ENCODE results near the gene CYP27A1.
"Not testable (repeated sequence)": the region's sequence is repeated elsewhere in the genome, so short reads cannot be mapped to it uniquely, and the experiment has no call there.

Gene CYP27A1

DNA sequence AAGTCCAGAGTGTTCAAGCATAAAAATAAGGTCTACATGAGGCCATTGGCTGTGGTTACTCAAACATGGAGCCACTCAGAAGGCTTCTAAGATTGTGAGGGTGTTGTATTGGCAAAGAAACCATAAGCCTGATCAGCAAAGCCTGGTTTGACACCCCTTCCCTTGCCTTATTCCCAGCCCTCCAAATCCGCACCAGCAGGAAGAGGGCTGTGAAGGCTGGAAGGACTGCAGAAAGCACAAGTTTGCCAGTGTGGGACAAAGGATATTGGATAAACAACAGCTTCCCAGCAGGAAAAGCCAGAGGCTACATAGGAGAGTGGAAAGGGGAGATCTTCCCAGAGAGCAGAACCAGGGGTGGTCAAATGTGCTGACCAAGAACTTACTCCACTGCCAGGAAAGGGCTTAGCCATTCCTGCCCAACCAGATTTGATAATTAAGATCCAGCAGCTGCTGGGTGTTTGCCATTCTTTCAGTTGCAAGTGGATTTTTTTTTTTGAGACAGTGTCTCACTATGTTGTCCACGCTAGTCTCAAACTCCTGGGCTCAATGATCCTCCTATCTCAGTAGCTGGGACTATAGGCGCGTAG is 51.2 kb downstream of the CYP27A1 start:
- DNase-seq = no peak

DNA sequence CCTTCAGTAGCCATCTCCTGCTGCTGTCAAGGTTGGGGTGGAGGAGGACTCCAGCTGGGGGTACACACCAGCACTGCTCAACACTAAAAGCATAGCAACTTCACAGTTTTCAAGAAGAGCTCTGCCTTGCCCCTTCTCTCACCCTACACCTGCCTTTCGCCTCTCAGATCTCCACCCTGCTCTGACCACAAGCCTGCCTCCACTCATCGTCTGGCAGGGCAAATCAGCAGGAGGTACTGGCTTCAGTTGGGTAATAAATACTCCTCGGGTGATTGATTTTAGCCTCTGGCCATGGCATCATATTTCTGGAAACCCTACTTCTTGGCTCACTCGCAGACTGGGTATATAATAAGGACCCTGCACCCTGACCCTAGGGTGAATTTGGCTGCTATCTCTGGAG is 52.7 kb downstream of the CYP27A1 start:
- no peak for DNase-seq

DNA sequence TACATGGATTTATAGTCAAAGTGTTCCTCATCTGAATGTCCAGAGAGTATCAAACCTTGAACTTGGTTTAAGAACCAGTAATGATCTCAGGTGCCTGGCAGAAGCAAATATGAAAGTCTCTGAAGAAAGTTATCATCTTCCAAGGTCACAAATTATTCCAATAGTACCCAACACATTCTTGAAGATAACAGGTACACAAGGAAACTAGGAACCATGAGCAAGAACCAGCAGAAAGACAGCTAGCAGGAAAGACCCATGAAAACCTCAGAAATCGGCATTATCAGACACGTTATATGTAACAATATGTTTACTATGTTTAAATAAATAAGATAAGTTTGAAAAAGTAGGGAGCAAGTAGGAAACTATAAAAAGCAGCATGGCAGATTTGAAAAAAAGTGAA is 55.5 kb downstream of the CYP27A1 start:
- no peak for DNase-seq

DNA sequence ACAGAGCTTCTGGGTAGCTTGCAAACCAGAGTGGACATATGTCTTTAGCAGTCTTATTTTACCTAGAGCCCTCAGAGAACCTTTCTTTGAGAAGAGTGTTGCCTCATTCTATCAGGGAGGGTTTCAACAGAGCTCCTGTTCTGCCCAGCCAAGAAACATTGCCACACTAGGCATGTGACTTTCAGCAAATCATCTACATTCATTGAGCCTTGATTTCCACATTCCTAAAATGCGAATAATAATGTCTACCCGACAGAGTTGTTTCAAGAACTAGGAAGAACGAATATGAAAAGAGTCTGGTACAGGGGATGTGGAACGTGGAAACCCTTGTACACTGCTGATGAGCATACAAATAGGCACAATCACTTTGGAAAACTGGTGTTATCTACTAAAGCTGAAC is 57.5 kb downstream of the CYP27A1 start:
- no peak for DNase-seq

DNA sequence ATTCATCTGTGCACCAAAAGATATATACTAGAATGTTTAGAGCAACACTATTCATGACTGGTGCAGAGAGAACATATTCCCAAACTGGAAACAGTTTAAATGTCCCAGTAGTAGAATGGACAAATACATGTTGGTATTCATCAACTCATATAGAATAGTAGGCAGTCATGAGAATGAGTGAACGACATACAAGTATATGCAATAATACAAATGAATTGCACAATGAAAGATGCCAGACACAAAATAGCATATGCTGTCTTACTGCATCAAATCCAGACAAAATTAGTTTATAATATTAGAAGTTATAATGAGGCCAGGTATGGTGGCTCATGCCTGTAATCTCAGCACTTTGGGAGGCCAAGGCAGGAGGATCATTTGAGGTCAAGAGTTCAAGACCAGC is 57.9 kb downstream of the CYP27A1 start:
- no peak for DNase-seq

DNA sequence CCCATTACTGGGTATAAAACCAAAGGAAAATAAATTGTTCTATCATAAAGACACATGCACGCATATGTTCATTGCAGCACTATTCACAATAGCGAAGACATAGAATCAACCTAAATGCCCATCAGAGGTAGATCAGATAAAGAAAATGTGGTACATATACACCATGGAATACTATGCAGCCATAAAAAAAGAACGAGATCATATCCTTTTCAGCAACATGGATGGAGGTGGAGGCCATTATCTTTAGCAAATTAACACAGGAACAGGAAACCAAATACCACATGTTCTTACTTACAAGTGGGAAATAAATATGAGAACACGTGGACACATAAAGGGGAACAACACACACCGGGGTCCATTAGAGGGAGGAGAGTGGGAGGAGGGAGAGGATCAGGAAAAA is 62.4 kb downstream of the CYP27A1 start:
- not testable (repeated sequence) for DNase-seq

DNA sequence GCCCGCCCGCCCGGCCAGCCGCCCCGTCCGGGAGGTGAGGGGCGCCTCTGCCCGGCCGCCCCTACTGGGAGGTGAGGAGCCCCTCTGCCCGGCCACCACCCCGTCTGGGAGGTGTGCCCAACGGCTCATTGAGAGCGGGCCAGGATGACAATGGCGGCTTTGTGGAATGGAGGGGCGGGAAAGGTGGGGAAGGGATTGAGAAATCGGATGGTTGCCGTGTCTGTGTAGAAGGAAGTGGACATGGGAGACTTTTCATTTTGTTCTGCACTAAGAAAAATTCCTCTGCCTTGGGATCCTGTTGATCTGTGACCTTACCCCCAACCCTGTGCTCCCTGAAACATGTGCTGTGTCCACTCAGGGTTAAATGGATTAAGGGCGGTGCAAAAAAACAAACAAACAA is 65.0 kb downstream of the CYP27A1 start:
- DNase-seq = not testable (repeated sequence)

DNA sequence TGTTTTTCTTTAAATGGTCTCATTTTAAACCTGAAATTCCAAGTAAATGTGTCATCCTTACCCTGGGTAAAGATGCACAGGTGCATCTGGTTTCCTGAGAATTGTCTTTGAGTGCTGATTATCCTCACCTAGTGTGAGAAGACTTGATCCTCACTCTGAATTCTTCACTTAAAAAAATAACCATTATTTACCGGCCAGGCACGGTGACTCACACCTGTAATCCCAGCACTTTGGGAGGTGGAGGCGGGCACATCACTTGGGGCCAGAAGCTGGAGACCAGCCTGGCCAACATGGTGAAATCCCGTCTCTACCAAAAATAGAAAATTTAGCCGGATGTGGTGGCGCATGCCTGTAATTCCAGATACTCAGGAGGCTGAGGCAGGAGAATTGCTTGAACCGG is 67.8 kb downstream of the CYP27A1 start:
- DNase-seq = no peak

DNA sequence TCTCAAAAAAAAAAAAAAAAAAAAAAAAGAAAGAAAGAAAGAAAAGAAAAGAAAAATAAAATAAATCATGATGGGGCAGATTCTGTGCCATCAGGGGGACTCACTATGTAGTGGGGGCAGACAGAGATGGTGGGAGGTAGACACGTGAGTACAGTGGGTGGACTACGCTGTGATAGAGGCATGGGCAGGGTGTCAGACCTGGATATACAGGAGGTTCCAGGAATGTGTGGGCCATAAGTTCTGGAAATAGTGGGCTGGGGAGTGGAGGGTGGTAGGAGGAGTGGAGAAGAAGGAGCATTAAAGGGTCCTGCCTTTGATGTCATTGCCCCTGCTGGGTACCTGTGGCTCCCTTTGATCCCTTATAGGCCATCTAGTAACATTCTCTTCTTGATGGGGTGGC is 68.8 kb downstream of the CYP27A1 start:
- DNase-seq = no peak

DNA sequence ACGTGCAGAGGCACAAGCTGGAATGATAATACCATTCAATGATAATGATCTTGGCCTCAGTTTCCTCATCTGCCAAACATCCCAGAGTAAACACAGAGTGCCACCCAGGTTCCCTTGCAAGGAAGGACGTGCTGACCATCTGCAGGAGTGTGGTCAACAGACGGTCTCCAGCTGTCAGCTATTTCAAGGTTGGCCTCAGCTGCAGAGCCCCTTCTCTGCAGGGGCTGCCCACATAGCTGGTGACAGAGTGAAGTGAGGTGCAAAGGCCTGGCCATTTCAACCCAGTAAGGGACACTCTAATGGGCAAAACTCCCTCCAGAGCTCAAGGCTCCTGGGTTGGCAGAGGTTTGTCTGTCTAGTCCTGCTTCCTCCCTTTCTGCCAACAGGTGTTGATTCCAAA is 69.3 kb downstream of the CYP27A1 start:
- DNase-seq = no peak

DNA sequence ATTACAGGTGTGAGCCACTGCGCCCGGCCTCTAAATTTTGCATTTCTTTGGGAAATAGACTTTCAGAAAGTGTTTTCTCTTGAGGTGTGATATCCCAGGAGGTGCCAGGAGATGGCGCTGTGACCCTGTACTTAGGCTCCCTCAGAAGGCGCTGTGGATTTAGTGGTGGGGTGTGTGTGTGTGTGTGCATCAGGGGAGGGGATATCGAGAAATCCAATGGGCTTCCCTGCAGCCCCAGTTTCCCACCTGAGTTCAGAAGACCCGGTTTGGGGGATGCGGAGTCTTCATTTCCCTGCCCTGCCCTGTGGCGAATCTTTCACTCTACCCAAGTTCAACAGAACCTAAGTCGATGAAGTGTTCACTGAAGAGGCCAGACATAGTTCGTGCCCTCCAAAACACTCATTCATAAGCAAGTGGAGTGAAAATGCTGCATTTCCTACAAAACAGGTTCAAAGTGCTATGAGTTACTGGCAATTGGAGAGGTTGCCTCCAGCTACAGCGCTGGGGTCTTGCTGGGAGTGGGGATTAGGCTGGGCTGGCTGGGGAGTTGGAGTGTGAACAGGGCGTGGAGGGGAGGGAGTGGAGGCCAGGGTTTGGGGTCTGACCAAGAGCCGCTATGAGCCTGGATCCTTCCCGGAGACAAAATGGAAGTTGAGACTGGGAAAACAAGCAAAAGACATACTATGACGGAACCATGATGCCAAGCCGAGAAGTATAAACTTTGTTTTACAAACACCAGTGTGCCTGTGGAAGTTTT is 71.1 kb downstream of the CYP27A1 start:
- DNase-seq = peak; percentile 66

DNA sequence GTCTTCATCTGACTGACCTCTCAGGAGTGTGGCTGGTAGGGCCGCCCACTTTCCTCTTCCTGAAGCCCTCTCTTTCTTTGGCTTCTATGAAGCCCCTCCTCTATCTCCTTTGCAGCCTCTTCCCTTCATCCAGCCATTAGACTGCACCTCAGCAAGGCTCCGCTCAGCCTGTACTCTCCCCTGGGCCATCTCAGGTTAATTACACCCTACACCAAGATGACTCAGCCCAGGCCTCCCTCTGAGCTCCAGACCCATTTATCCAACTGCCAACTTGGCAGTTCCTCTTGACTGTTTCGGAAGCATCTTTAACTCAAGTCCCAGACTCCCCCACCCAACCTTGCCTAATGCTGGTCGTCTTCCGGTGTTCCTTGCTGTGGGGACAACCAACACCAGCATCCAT is 71.8 kb downstream of the CYP27A1 start:
- DNase-seq = no peak

DNA sequence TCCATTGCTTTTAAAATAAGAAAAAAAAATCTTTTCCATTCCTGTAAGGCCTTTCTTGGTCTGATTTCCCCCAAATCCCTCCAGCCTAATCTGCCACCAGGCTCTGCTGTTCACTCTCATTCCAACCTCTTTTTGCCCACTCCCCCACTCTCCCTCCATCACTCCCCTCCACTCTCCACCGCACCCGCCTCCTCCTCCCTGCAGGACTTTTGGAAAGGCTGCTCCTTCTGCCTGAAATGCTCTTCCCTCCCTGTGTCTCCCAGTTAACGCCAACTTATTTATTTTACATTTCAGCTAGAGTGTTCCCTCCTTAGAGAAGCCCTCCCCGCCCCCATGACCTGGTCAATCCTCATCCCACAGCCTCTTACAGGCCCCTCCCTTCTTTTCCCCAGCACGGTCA is 72.9 kb downstream of the CYP27A1 start:
- DNase-seq = no peak

DNA sequence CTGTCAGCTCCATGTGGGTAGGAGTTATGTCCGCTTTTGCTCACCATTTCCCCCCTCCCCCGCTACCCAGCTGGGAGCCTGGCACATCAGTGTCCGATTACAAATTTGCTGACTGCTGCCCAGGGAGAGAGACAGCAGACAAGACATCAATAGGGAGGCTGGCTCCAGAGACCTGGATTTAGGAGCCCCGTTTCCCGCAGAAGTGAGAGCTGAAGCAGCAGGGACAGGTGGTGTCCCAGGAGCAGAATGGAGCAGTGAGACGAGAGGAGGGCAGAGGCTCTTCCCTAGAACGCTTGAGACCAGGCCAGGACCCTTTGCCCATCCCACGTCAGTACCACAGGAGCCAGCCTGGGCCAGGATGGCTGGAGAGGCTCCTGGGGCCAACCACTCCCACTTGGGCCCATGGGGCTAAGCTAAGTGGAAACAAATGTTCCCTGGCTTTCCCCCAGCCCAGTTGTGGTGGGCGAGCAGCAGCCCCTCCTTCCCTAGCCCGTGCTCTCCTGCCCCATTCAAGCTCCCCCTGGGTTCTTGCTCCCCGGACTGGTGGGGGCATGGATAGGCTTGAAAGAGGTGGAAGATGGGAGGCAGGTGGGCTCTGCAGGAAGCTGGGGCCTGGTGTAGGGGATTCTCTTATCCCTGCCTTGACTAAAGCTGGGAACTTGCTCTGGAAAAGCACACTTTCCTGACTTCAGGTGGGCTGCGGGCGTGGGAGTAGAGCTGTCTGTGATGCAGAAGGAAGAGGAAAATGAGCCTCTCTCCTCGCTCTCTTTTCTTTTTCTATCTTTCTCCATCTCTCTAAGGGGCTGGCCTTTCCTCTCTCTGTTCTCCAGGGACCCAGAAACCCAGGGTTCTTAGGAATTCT is 73.6 kb downstream of the CYP27A1 start:
- DNase-seq = no peak

DNA sequence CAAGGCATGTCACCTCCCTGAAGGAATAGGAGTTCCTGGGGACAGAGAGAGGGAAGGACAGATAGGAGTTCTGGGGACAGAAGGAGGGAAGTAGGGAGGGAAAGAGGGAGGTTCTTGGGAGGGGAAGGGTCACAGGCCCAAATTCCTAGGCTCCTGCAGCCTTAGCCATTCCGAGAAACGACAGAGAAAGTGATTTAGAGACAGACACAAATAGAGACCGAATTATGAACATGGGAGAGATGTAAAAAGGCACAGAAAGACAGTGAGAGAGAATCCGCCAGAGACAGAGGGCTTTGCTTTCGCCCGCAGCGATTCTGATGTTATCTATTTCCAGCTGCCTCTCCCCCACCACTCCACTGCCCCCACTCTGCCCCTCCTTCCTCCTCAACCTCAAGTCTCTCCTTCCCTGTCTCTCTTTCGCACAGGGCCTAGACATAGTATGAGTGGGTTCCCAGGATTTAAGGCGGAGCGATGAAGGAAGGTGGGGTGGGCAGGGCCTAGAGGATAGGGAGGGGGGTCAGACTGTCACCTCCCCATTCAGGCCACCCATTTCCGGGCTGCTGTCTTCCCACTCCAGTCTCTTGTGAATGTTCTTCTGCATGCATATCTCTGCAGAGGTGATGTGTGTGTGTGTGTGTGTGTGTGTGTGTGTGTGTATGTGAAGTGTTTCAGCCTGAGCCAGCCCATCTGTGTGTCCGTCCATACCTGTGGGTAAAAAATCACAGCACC is 74.4 kb downstream of the CYP27A1 start:
- no peak for DNase-seq

DNA sequence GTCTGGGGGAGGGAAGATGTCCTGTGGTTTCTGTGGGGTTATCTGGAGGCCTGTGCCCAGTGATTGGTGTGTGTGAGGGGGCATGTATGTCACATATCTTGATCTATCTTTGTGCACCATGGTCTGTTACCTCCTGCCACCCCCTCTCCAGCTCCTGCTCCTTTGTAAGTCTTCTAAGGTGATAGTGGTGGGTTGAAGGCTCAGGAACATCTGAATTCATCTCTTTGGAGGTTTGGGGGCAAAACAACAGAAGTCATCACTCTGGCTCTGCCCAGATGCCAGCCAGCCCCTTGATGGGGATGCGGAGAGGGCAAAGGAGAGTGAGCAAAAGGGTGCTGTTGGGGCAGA is 74.9 kb downstream of the CYP27A1 start:
- no peak for DNase-seq

DNA sequence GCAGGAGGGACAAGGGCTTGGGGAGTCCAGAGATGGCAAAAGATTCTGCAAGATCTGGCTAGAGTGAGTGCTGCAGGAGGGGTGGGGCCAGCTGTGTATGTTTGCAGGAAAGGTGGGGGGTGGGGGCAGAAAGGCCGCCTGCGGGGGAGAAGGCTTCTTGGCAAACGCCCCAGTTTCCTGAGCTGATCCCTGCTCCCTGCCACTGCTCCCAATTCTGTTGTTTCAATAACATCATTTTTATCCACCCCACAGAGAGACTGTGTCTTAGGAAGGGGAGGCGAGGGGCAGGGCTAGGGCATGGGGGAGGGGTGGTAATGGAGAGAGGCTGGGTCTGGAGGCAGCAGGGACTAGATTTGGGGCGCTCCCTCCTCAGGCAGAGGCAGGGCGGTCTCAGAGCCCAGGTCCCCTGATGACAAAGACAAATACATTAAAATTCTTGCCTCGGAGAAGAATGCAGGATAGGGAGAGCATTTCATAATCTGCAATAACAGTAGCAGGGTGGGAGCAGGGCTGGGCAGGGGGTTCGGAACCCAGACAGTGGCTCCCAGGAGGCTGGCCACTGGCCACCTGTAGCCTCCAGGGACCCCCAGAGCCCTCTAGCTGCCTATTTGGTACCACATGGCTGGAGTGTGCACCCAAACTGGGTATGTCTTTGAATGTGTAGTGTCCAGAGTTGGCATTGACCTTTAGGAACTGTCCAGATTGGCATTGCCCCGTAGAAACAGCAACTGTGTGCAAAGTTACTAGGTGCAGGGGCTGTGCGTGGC is 75.6 kb downstream of the CYP27A1 start:
- no peak for DNase-seq

DNA sequence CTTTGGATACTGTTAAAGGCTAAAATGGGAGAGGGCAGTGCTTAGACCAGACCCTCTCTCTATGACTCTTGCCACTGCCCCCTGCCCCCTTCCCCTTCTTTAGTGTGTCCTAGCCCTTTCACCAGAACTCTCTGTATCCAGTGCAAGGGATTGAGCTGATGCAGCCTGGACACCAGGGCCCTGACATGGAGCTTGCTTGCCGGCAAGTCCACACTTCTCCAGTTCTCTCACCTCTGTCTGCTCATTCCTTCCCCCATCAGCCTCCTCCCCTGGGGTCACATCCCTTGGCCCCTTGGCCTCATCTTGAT is 76.1 kb downstream of the CYP27A1 start:
- no peak for DNase-seq

DNA sequence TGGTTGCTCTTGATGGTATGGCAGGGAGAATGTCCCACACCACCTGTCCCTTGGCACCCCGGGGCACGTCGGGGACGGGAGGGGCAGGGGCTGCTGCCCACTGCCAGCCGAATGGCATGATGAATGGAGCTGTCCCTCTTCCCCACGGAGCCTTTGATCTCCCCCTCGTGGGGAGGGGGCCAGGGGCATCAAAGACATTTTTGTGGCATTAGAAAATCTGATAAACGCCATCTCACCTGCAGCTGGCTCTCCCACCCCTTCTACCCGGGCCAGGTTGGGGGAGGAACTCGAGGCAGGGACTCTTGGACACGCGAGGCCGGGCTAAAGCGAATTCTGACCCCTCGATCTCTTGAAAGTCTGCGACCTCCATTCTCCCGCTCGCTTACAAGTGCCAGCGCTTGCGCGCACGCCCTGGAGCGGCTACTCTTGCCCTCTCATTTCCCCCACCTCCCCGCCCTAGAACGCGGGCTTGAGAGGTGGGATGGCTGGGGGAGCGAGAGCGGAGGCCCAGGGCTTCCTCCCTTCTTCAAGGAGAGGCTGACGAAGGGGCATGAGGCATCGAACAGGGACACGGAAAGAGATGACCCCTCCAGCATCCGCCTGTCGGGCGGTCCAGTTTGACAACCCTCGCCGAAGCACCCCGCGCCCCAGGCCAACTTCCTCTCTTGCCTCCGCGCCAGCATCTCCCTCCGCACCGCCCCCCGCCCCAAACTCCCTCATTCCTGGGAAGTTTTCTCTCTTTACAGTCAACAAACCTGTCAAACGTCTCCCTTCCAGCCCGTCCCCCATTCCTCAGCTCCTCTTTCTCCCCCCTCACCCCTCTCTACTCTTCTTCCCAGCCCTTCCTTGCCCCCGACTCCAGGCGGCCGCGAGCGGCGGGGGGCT is 77.0 kb downstream of the CYP27A1 start:
- no peak for DNase-seq

DNA sequence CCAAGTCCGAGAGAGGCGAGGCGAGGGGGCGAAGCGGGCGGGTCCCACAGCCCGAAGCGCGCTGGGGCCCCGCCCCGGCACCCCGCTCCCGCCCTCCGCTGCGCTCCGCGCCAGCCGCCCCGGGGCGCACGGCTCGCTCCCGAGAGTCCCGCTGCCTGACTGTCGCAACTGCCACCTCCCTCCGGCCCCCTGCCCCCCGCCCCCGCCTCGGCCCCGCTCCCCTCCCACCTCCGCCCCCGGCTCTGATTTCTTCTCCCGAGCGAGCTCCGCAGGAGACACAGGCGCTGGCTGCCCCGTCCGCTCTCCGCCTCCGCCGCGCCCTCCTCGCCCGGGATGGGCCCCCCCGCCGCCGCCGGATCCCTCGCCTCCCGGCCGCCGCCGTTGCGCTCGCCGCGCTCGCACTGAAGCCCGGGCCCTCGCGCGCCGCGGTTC is 77.6 kb downstream of the CYP27A1 start, which contains the start of gene WNT6:
Gene WNT6 (plus strand): TSS at position 250 of the 432 bp plus-strand sequence. CDS start 233 bp downstream, outside the sequence.
- DNase-seq = no peak
